ENCODE data around the gene SGCD.

DNA sequence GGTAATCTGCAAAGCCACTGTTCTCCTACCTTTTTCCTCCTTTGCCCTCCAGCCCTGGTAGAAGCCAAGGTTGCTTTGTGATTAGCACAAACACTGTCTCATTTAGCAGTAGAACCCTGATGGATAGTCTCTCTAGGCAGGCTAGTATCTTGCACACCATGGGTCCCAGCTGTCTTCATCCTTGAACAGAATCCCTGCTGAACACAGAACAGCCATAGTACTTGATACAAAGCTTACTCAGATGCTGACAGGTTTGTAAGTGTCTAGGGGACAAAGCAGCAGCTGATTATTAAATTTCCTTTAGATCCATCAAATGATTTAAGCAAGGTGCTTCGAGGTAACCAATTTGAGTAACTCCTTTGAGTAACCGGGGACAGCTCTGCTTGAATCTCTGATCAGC is 359.4 kb downstream of the SGCD start:
- TF ChIP-seq CTCF (conservative IDR thresholded peaks at IDR 0.05 in 1 of 2, IDR thresholded peaks at IDR 0.05 in 1 of 2; ENCODE audit: extremely low read depth in 1 of 2, insufficient read depth in 1 of 2, low read depth in 1 of 2, low read length in 2 of 2) (no peak), EZH2 (IDR thresholded peaks at IDR 0.05; ENCODE audit: borderline replicate concordance, low read length) (no peak)

All from mammary epithelial cell (primary cell).